DMS153 (cell line): ENCODE data around the gene LDB3.
A peak's percentile ranks its signal among the peaks of the same experiment; 100 is the strongest.

Source experiments
- DNase-seq: peaks from one replicate; lab custom pipeline; 2025; lab: John Stamatoyannopoulos, UW

LDB3 gene

DNA sequence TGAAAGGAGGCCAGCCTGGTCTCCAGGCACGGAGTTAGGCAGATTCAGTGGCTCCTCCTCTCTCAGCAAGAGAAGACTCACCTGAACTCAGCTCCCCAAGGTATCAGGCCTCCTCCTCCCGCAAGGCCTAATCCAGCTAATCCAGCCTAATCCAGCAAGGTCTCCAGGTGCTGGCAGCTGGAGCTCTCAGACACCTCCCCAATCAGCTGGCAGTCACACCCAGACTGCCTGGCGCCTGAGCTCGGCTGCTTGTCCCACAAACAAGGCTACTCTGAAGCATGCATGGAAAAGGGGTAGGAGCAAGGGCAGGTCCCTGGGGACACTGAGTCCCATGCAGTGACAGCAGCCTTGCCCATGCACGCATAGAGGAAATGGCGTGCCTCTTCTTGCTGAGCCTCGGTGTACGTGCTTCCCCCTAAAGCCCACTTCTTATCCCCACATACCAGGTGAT is 17.3 kb upstream of the LDB3 start:
- DNase-seq, result no peak

GRCh38 chr10:86651631-86652331 is 16.5 kb upstream of the LDB3 start:
- DNase-seq, result no peak

DNA sequence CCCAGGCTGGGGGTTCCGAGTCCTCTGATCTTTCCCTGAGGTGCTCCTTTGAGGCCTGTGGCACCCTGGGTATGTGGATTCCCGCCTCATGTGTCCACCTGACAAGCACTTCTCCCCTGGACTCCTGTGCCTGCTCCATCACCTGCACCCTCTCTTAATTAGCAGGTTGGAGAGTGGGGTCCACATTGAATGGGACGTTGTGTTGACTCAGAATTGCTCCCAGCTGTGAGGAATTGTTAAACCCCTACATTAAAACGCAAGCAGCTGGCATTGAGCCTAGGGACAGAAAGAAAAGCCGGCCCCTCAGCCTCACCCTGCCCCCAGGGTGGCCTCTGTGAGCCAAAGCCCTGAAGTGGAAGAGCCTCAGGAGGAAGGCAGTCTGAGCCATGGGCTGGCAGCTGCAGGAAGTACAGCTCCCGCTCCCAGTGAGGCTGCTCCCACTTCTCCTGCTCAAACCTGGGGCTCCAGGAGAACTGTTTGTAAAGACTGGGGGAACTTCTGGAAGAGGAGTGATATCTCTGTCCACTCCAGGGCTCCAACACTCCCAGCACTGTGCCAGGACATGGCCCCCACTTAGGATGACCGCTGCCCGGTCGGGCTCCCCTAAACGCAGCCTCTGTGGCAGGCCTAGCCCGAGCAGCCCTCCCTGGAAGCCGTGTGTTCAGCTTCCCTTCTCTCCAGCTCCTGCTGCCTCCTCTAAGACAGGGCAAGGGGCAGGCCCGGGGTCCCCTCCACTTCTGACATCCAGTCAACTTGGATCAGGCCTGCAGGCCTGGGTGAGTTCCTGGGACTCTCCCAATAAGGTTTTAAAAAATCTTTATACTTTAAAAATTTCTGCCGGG is 15.7 kb upstream of the LDB3 start:
- DNase-seq, result peak; percentile 96

DNA sequence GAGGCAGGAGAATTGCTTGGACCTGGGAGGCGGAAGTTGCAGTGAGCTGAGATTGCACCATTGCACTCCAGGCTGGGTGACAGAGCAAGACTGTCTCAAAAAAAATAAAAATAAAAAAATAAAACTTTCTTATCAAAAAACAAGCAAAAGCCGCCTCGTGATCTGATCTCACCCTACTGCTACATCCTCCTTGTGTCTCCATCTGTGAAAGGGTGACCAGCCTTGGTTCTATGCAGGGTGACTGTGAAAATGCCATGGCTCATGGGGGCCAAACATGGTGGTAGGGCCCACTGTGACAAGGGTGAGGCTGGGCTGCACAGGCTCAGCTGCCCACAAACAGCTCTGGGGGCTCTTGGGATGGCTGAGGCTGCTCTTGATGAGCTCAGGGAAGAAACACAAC is 14.9 kb upstream of the LDB3 start:
- no peak for DNase-seq

- DNase-seq, result no peak
Observed at GRCh38 chr10:86653987-86654386, 14.3 kb upstream of the LDB3 start.

GRCh38 chr10:86654411-86655172 is 13.7 kb upstream of the LDB3 start, which contains the start of gene OPN4:
OPN4 (plus strand) TSS chr10:86654547; CDS start chr10:86654784, 237 bp downstream.
- DNase-seq, result no peak

DNA sequence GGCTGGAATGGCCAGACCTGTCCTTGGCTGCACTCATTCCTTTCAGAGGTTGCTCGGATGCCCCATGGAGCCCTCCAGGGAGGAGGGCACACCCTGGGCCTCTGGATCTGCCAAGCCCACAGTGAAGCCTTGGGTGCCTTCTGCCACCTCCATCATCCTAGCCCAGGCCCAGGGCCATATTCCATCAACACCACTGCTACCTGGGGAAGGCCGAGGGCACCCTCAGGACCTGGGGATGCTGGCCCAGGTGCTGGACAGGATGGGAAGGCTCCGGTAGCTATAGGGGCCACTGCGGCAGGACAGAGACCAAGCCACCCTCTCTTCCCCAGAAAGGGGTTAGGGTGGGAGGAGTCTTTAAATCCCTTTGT is 13.2 kb upstream of the LDB3 start:
- no peak for DNase-seq

DNA sequence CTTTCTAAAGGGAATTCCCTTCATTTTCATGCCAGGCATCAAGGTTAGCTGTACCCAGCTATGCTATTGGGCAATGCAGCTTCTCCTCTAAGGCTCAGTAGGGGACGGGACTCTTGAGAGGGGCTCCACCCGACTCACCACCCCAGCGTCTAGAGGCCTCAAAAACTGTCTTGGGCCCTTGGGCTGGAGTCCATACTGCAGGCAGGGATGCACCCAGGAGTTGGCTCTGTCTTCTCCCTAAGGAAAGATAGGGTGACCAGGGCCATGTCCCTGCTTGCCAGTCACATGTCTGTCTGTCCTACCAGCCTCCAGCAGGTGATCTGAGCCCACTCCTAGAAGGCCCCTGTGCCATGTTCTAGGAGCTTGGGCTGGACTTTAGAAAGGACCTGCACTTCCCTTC is 12.7 kb upstream of the LDB3 start:
- DNase-seq, result no peak

DNA sequence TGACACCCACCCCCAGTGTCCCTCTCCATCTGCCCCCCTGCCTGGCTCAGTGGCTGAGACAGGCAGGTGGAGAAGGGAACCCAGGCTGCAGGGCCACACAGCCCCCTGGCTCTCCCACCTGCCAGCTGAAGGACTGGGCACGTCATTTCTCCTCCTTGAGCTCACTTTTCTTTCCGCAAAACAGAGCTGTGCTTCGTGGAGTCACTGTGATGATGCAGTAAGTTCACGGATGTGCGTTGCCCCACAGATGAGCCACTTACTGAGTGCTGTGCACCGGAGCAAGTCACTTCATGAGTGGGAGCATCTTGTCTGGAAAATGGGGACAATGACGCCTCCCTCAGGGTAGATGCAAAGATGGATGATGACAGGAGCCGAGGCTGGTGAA is 11.3 kb upstream of the LDB3 start:
- DNase-seq, result no peak

DNA sequence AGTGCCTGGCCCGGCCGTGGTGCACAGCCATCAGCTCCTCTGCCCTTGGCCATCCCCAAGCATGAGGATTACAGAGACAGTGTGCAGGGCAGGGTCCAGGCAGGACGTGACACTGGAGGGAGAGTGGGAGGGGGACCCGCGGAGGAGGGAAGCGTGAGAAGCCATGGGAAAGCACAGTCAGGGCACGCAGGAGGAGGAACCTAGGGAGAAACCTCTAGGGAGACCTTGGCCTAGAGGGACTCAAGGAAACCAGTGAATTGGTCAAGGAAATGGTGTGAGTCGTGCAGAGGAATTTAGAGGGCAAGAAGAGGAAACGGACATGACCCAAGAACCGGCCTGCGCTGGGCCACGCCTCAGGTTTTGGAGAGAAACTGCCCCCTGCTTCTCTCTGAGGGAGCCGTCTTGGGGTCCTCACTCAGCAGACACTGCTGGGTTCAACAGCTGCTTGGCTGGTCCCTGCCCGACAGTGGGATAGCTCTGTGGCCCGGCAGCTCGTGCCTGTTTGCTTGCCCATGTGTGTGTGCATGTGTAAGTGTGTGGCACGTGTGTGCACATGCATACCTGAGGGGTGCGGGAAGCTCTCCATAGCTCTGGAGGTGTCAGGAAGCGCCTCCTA is 10.8 kb upstream of the LDB3 start:
- no peak for DNase-seq

DNA sequence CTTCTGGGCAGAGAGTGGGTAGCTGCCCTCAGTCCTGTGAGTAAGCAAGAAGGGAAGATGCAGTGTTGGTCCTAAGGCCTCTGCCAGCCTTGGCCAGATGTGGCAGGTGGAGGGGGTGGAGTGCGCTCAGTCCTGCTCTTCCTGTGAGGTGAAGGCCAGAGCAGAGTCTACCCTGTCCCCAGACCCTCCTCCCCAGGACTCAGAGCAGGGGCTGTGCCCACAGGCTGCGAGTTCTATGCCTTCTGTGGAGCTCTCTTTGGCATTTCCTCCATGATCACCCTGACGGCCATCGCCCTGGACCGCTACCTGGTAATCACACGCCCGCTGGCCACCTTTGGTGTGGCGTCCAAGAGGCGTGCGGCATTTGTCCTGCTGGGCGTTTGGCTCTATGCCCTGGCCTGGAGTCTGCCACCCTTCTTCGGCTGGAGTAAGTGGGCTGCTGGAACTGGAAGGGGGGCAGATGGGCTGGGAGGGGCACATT is 10.0 kb upstream of the LDB3 start:
- DNase-seq, result no peak

- no peak for DNase-seq
Observed at GRCh38 chr10:86658751-86659150, 9.6 kb upstream of the LDB3 start.

- no peak for DNase-seq
Observed at GRCh38 chr10:86659161-86659691, 9.1 kb upstream of the LDB3 start.

- no peak for DNase-seq
Observed at GRCh38 chr10:86659721-86660453, 8.4 kb upstream of the LDB3 start.

DNA sequence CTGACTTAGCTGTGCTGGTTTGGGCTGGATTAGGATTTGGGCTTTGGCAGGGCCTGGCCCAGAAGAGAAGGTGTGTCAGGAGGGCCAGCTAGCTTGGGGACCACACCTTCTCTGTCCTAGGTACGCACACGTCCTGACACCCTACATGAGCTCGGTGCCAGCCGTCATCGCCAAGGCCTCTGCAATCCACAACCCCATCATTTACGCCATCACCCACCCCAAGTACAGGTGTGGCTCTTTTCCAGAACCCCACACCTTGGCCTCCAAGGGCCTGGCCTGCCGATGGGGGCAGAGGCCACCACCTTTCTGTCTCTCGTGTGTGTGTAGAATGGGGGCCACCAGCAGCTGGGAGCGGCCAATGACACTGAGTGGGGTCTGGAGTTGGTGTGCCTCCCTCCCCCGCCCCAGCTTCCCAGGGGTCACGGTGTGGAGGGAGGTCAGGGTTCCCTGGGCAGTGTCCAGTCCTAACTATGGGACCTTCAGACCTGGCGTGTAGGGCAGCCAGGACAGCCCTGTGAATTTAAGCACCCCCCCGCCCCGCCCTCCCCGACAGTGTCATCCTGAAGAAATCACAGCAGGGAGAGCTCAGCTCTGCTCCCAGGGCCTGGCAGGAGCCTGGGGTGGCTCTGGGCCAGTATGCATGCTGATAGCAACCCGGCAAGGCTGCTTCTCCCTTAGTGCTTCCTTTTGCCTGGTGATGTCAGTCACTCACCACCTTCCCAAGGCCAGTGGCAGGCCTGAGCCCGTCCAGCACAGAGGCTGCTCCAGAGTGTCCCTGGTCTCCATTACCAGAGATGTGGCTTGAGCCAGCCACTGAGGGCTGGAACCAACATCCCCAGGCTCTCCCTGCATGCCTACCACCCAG is 6.9 kb upstream of the LDB3 start:
- peak; percentile 9 for DNase-seq

- DNase-seq, result no peak
Observed at GRCh38 chr10:86662186-86663045, 5.9 kb upstream of the LDB3 start.

DNA sequence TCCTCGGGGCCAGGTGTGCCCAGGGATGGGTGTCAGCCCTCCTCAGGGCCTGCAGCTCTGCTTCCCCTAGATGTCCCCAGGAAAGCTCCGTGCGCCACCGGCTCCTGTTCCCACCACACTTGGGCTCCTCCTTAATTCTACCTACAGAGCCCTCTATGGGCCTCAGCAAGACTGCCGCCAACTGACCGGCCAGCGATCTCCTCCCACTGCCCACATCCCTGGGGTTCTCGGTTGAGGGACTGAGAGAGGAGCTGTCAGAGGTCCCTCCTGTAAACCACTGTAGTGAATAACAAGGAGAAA is 5.3 kb upstream of the LDB3 start:
- no peak for DNase-seq

DNA sequence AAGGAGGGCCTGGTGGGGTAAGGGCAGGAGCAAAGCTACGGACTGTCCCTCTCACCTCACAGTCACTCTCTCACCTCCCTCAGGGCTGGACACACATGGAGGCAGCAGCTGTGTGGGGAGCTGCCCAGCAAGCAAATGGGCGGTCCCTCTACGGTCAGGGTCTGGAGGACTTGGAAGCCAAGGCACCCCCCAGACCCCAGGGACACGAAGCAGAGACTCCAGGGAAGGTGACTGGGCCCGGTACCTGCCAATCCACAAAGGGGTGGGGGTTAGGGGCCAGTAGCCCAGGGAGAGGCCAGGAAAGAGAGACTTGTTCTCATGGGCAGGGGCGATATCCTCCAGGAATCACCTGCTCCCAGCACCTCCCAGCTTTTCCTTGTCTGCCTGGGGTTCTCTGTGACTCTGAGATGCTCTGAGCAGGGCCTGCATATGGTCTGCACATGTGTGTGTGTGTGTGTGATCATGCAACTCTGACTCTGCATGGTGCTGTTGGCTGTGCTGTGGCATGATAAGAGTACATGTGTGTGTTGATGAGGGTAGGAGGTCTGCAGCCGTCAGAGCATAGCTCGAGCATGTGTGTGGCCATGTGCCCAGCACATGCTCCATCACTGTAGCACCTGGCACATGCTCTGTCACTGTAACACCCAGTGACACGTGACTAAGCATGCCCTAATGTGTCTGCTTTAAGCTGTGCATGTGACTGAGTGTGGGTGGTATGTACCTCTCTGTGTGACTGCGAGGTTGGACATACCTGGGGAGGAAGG is 4.6 kb upstream of the LDB3 start:
- no peak for DNase-seq
